OCI-LY1 (cell line): ENCODE data around the gene DOCK1.

Source experiments
- CTCF ChIP-seq: fragments of 200-600 bp; sonication (generic), shearing (Covaris generic); IDR thresholded peaks from 2 replicates; pipeline ENCODE4 v1.5.1; 2017; ENCODE audit warnings: mild to moderate bottlenecking, antibody characterized with exemption, low read length, moderate library complexity, mixed read lengths
- EZH2 ChIP-seq: fragments of 200-600 bp; sonication (generic), shearing (Covaris generic); IDR thresholded peaks from 2 replicates; pipeline ENCODE4 v1.8.0; 2017; ENCODE audit warnings: borderline replicate concordance, mixed run types, mild to moderate bottlenecking, antibody characterized with exemption, low read length, moderate library complexity, mixed read lengths

- TF ChIP-seq CTCF (no peak), EZH2 (no peak)
Measured at GRCh38 chr10:126930883-126931503, 25.8 kb downstream of the DOCK1 start.
